ENCODE results near the gene NUB1.

GRCh38 chr7:151423226-151423625 lies 81.6 kb downstream of the NUB1 start:
- TF ChIP-seq CTCF (IDR thresholded peaks at IDR 0.05; ENCODE audit: low read length) (no peak), EZH2 (IDR thresholded peaks at IDR 0.05; ENCODE audit: borderline replicate concordance, low read length) (no peak)
